ENCODE data around the gene PPIL1. TPM values are rescaled to one million over a fixed set of nuclear protein-coding genes. Genes with fewer than 3 reads are reported as not detected.

The PPIL1 gene
- total and polyA plus RNA-seq, 4 donors = 15.8 to 23.9 (median 20.3) TPM

DNA sequence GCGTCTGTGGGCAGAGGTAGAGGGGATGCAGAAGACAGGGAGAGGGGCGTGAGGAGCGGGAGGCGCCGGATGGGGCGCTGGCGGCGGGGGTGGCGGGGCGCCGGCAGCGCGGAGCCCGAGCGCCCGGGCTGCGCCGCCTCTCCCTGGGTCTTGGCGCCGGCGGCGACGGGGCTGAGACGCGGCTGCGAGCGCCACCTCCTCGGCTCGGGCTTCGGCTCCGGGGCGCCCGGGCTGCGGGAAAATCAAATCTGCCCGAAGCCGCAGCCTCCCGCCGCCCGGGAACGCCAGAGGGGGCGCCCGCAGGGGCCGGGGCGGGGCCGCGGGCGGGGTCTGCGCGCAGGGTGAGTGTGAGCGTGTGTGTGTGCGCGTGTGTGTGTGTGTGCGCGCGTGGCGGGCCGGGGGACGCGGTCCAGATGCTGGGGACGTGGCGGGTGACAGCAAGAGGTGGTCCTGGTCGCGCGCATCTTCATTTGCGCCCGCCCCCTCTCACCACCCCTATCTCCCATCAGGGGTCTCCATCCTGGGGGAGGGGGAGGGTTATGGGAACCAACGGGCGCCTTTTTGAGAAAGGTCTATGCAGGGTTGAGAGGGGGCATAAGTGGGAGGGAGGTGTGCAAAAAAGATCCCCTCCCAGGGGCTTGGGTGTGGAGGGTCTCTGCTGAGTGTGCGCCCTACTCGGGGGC, 34.7 kb downstream of the PPIL1 start:
- WGBS = 2% methylated on average over 70 of the region's 70 CpGs
- no peak overlapping the region for H3K9ac ChIP-seq (ENCODE audit: low read depth in 1 of 2, low read length in 2 of 2)
- peaks cover 0 to 6% (median 2%) of the 10 kb centered on the region in 4 donors for H3K27me3 ChIP-seq (ENCODE audit: control insufficient read depth in 4 of 4, insufficient read depth in 4 of 4, low read length in 3 of 4)
- peaks cover 6 to 19% (median 11%) of the 10 kb centered on the region in 4 donors for H3K4me1 ChIP-seq (ENCODE audit: control insufficient read depth in 4 of 4, insufficient read depth in 4 of 4, low read length in 3 of 4)
- peak overlapping the region in 1 of 3 donors; percentile 53 for H3K4me3 ChIP-seq (ENCODE audit: low read depth in 1 of 3, low read length in 3 of 3)
- TF ChIP-seq, protein P1, sequence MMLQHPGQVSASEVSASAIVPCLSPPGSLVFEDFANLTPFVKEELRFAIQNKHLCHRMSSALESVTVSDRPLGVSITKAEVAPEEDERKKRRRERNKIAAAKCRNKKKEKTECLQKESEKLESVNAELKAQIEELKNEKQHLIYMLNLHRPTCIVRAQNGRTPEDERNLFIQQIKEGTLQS (IDR thresholded peaks at IDR 0.05) = no peak
- TF ChIP-seq EGR1 (IDR thresholded peaks at IDR 0.05; ENCODE audit: low read depth in 2 of 2) (no peak), HNF4A (conservative IDR thresholded peaks at IDR 0.05) (no peak), JUND (IDR thresholded peaks at IDR 0.05) (no peak), RAD21 (IDR thresholded peaks at IDR 0.05) (no peak), SP1 (IDR thresholded peaks at IDR 0.05) (no peak), HNF4G (IDR thresholded peaks at IDR 0.05) (no peak), FOXA2 (IDR thresholded peaks at IDR 0.05) (no peak), GABPA (IDR thresholded peaks at IDR 0.05 in 1 of 2, conservative IDR thresholded peaks at IDR 0.05 in 1 of 2) (no peak), RXRA (IDR thresholded peaks at IDR 0.05) (no peak), NR2F2 (IDR thresholded peaks at IDR 0.05) (no peak), FOXA1 (IDR thresholded peaks at IDR 0.05) (no peak)
- TF ChIP-seq, protein P2, sequence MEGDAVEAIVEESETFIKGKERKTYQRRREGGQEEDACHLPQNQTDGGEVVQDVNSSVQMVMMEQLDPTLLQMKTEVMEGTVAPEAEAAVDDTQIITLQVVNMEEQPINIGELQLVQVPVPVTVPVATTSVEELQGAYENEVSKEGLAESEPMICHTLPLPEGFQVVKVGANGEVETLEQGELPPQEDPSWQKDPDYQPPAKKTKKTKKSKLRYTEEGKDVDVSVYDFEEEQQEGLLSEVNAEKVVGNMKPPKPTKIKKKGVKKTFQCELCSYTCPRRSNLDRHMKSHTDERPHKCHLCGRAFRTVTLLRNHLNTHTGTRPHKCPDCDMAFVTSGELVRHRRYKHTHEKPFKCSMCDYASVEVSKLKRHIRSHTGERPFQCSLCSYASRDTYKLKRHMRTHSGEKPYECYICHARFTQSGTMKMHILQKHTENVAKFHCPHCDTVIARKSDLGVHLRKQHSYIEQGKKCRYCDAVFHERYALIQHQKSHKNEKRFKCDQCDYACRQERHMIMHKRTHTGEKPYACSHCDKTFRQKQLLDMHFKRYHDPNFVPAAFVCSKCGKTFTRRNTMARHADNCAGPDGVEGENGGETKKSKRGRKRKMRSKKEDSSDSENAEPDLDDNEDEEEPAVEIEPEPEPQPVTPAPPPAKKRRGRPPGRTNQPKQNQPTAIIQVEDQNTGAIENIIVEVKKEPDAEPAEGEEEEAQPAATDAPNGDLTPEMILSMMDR (IDR thresholded peaks at IDR 0.05; ENCODE audit: low read depth, low read length, missing input control) = no peak
- TF ChIP-seq, protein P3, sequence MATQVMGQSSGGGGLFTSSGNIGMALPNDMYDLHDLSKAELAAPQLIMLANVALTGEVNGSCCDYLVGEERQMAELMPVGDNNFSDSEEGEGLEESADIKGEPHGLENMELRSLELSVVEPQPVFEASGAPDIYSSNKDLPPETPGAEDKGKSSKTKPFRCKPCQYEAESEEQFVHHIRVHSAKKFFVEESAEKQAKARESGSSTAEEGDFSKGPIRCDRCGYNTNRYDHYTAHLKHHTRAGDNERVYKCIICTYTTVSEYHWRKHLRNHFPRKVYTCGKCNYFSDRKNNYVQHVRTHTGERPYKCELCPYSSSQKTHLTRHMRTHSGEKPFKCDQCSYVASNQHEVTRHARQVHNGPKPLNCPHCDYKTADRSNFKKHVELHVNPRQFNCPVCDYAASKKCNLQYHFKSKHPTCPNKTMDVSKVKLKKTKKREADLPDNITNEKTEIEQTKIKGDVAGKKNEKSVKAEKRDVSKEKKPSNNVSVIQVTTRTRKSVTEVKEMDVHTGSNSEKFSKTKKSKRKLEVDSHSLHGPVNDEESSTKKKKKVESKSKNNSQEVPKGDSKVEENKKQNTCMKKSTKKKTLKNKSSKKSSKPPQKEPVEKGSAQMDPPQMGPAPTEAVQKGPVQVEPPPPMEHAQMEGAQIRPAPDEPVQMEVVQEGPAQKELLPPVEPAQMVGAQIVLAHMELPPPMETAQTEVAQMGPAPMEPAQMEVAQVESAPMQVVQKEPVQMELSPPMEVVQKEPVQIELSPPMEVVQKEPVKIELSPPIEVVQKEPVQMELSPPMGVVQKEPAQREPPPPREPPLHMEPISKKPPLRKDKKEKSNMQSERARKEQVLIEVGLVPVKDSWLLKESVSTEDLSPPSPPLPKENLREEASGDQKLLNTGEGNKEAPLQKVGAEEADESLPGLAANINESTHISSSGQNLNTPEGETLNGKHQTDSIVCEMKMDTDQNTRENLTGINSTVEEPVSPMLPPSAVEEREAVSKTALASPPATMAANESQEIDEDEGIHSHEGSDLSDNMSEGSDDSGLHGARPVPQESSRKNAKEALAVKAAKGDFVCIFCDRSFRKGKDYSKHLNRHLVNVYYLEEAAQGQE (IDR thresholded peaks at IDR 0.05) = no peak
- TF ChIP-seq, protein P4, sequence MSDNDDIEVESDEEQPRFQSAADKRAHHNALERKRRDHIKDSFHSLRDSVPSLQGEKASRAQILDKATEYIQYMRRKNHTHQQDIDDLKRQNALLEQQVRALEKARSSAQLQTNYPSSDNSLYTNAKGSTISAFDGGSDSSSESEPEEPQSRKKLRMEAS (IDR thresholded peaks at IDR 0.05) = no peak
- TF ChIP-seq, protein P5, sequence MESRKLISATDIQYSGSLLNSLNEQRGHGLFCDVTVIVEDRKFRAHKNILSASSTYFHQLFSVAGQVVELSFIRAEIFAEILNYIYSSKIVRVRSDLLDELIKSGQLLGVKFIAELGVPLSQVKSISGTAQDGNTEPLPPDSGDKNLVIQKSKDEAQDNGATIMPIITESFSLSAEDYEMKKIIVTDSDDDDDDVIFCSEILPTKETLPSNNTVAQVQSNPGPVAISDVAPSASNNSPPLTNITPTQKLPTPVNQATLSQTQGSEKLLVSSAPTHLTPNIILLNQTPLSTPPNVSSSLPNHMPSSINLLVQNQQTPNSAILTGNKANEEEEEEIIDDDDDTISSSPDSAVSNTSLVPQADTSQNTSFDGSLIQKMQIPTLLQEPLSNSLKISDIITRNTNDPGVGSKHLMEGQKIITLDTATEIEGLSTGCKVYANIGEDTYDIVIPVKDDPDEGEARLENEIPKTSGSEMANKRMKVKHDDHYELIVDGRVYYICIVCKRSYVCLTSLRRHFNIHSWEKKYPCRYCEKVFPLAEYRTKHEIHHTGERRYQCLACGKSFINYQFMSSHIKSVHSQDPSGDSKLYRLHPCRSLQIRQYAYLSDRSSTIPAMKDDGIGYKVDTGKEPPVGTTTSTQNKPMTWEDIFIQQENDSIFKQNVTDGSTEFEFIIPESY (IDR thresholded peaks at IDR 0.05) = no peak
- no peaks in the 10 kb centered on the region for H3K36me3 ChIP-seq (ENCODE audit: control insufficient read depth in 4 of 4, insufficient read depth in 3 of 4, low read depth in 1 of 4, low read length in 3 of 4)
- no peak overlapping the region for H3K27ac ChIP-seq (ENCODE audit: low read depth in 1 of 2, low read length in 2 of 2)
- no peaks in the 10 kb centered on the region for H3K9me3 ChIP-seq (ENCODE audit: control insufficient read depth in 4 of 4, low read length in 3 of 4)
- no peak for DNase-seq (ENCODE audit: low spot score)

All from liver (tissue), 9 donors.